SK-N-SH (cell line): ENCODE data around the gene ITGAL.

Experiments
- CHD2 ChIP-seq: fragments of 150-350 bp; IDR thresholded peaks from 2 replicates; pipeline ENCODE4 v1.6.1; 2018; ENCODE audit warnings: low read length; ENCODE audit not compliant: partially characterized antibody
- EZH2phosphoT487 ChIP-seq: fragments of 200-600 bp; sonication (generic); IDR thresholded peaks from 2 replicates; pipeline ENCODE4 v1.6.1; 2017; ENCODE audit warnings: low read depth, mixed run types, mild to moderate bottlenecking, antibody characterized with exemption, moderate library complexity, borderline replicate concordance
- FOXM1 ChIP-seq: IDR thresholded peaks from 2 replicates; pipeline ENCODE4 v1.4.0; 2012; ENCODE audit warnings: low read depth, mild to moderate bottlenecking
- GABPA ChIP-seq: IDR thresholded peaks from 2 replicates; pipeline ENCODE4 v1.4.0; 2012; ENCODE audit warnings: low read depth, mild to moderate bottlenecking
- JUND ChIP-seq: IDR thresholded peaks from 2 replicates; pipeline ENCODE4 v1.4.0; 2012
- NRF1 ChIP-seq: IDR thresholded peaks from 2 replicates; pipeline ENCODE4 v1.6.1; 2012; ENCODE audit warnings: low read depth, mild to moderate bottlenecking, low read length
- POLR2AphosphoS5 ChIP-seq: IDR thresholded peaks from 2 replicates; pipeline ENCODE4 v1.6.1; 2012; ENCODE audit warnings: low read depth, low read length
- TF ChIP-seq, protein P1 (sequence below): fragments of 200-600 bp; sonication (generic); IDR thresholded peaks from 2 replicates; pipeline ENCODE4 v1.6.1; 2017; ENCODE audit warnings: antibody characterized with exemption, mild to moderate bottlenecking, moderate library complexity
- TF ChIP-seq, protein P2 (sequence below): fragments of 150-350 bp; IDR thresholded peaks from 2 replicates; pipeline ENCODE4 v1.6.1; 2017; ENCODE audit warnings: antibody characterized with exemption, low read length, low read depth, borderline replicate concordance

DNA sequence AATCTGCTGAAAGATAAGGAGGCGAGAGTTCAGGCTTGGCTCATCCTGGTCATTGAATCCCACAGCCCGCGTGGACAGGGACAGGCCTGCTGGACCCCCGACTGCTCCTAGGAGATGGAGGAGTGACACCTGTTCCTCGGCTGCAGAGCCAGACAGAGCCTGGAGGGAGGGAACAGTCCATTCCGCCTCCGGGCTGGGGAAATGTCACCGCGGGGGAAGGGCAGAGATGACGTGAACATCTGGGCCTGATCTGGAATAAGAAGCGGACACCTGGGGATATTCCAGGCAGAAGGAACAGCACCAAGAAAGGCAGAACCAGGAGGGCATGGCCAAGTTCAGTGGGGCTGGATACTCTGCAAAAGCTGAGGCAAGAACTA lies 60.6 kb downstream of the ITGAL start:
- TF ChIP-seq JUND = no peak
- TF ChIP-seq GABPA = no peak
- TF ChIP-seq, protein P1, sequence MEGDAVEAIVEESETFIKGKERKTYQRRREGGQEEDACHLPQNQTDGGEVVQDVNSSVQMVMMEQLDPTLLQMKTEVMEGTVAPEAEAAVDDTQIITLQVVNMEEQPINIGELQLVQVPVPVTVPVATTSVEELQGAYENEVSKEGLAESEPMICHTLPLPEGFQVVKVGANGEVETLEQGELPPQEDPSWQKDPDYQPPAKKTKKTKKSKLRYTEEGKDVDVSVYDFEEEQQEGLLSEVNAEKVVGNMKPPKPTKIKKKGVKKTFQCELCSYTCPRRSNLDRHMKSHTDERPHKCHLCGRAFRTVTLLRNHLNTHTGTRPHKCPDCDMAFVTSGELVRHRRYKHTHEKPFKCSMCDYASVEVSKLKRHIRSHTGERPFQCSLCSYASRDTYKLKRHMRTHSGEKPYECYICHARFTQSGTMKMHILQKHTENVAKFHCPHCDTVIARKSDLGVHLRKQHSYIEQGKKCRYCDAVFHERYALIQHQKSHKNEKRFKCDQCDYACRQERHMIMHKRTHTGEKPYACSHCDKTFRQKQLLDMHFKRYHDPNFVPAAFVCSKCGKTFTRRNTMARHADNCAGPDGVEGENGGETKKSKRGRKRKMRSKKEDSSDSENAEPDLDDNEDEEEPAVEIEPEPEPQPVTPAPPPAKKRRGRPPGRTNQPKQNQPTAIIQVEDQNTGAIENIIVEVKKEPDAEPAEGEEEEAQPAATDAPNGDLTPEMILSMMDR = no peak
- no peak for TF ChIP-seq CHD2
- no peak for TF ChIP-seq FOXM1
- TF ChIP-seq POLR2AphosphoS5 = no peak
- no peak for TF ChIP-seq EZH2phosphoT487
- no peak for TF ChIP-seq NRF1
- TF ChIP-seq, protein P2, sequence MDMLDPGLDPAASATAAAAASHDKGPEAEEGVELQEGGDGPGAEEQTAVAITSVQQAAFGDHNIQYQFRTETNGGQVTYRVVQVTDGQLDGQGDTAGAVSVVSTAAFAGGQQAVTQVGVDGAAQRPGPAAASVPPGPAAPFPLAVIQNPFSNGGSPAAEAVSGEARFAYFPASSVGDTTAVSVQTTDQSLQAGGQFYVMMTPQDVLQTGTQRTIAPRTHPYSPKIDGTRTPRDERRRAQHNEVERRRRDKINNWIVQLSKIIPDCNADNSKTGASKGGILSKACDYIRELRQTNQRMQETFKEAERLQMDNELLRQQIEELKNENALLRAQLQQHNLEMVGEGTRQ = no peak
